Hepatocyte (in vitro differentiated cells): ENCODE measurements around the gene ZNF787.

ENCODE experiments used
- CTCF ChIP-seq: fragments of 200-600 bp; sonication (generic); IDR thresholded peaks from 2 replicates; pipeline ENCODE4 v1.5.1; 2016; ENCODE audit warnings: antibody characterized with exemption, mild to moderate bottlenecking; ENCODE audit not compliant: poor library complexity
- EZH2phosphoT487 ChIP-seq: fragments of 200-600 bp; sonication (generic); IDR thresholded peaks from one replicate; pipeline ENCODE4 v1.6.1; 2018; ENCODE audit warnings: antibody characterized with exemption, mild to moderate bottlenecking, low read depth, moderate library complexity; ENCODE audit not compliant: unreplicated experiment, severe bottlenecking

- no peak for TF ChIP-seq CTCF
- no peak for TF ChIP-seq EZH2phosphoT487
Measured at GRCh38 chr19:56147307-56147706, 26.2 kb upstream of the ZNF787 start.
